Measurements from ENCODE around the gene CYP46A1. TPM values are rescaled to one million over a fixed set of nuclear protein-coding genes. Genes with fewer than 3 reads are reported as not detected.

Gene CYP46A1
- total and polyA plus RNA-seq, 8 donors = 1.0 to 5.2 (median 1.8) TPM

GRCh38 chr14:99735189-99736135 lies 51.4 kb downstream of the CYP46A1 start:
- Histone ChIP-seq H3K27me3 (no peaks in the 10 kb centered on the region), H3K9me3 (no peaks in the 10 kb centered on the region), H3K27ac (no peak overlapping the region), H3K4me1 (peaks cover 0 to 14% (median 0%) of the 10 kb centered on the region in 3 donors), H3K36me3 (no peaks in the 10 kb centered on the region), H3K4me3 (no peak overlapping the region)
- WGBS, 2 donors = 81 to 89% methylated on average over 12 to 13 of the region's 13 CpGs
- FAIRE-seq (no peak), DNase-seq (peak in 4 of 6 donors; percentile 1 to 46 (median 22)), ATAC-seq (no peak)
- TF ChIP-seq CTCF (IDR thresholded peaks at IDR 0.05) = no peak
- intact Hi-C loops (cut with DNase I) = no loop called here

DNA sequence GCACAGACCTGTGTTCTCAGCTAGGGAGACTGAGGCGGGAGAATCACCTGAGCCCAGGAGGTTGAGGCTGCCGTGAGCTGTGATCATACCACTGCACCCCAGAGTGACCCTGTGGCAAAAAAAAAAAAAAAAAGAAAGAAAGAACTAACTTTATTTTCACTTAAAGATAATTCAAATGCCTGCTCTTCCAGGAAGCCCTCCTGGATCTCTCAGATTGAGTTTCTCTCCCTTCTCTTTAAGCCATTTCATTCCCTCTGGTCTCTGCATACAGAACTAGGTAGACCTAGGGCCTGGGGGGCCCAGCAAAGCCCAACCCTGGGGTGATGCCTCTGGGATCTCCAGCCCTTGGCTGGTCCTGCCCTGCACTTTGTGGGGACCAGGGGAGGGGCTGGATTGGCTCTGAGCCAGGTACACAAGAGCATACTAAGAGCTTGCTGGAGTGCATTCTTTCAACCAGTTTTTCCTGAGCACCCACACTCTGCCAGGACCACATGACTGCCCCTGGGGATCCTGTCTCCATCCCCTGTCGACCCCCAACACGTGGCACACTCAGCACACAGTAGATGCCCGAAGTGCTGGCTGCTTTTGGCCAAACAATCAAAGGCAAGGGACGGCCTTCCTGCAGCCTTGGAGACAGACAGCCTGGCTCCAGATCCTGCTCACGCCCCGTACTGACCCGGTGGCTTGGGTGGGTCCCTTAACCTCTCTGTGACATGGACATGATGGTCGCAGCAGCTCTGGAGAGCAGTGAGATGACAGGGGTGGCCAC lies 52.7 kb downstream of the CYP46A1 start:
- intact Hi-C loops (cut with DNase I) = no loop called here
- Histone ChIP-seq H3K4me1 (peaks cover 0 to 7% (median 0%) of the 10 kb centered on the region in 3 donors), H3K4me3 (peak overlapping the region in 2 of 4 donors; percentile 46 to 50), H3K27me3 (no peaks in the 10 kb centered on the region), H3K27ac (peak overlapping the region in 1 of 4 donors; percentile 33), H3K36me3 (no peaks in the 10 kb centered on the region), H3K9me3 (no peaks in the 10 kb centered on the region)
- peak in 2 of 6 donors; percentile 23 to 44 for DNase-seq
- no peak for FAIRE-seq
- no peak for ATAC-seq
- no peak for TF ChIP-seq CTCF (IDR thresholded peaks at IDR 0.05)
- WGBS, 2 donors = 26 to 33% methylated on average over 10 of the region's 10 CpGs

DNA sequence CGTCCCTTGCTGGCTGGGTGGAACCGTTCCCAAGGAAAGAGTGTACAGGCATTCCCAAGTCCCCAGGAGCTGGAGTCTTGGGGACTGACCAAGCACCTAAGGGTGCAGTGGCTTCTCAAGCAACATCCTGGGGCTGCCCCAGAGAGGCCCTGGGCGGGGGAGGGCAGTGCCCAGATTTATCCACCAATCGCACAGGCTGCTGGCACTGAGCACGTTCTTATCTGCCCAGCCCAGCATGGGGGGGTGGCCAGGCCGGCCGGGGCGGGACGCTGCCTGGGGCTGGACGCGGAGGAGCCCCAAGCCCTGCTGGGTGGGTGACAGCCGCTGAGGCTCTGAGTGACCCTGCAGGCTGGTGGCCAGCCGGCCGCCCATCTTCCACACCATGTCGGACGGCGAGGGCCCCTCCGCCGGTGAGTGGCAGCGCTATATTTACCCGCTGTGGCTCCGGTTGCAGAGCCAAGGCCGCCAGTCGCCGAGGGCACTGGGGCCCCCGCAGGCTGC lies 53.4 kb downstream of the CYP46A1 start:
- H3K27ac ChIP-seq = peak overlapping the region in 1 of 4 donors; percentile 33
- WGBS, 2 donors = 1 to 4% methylated on average over 24 to 26 of the region's 26 CpGs

More for the DNA sequence above, 53.4 kb downstream of the CYP46A1 start:
- TF ChIP-seq CTCF (IDR thresholded peaks at IDR 0.05) = no peak
- H3K9me3 ChIP-seq = no peaks in the 10 kb centered on the region
- intact Hi-C loops (cut with DNase I) = no loop called here
- DNase-seq (peak; percentile 59 to 89 (median 73)), FAIRE-seq (no peak), ATAC-seq (peak; percentile 85 to 92 (median 89))
- H3K4me3 ChIP-seq = peak overlapping the region; percentile 16 to 50 (median 38)
- no peaks in the 10 kb centered on the region for H3K36me3 ChIP-seq
- no peaks in the 10 kb centered on the region for H3K27me3 ChIP-seq
- peaks cover 0 to 2% (median 0%) of the 10 kb centered on the region in 3 donors for H3K4me1 ChIP-seq
